ENCODE measurements around the gene CST4.
"Not testable (repeated sequence)": the region's sequence is repeated elsewhere in the genome, so short reads cannot be mapped to it uniquely, and the experiment has no call there.

The CST4 gene

GRCh38 chr20:23686046-23686750 lies 2.6 kb downstream of the CST4 start:
- no peak for DNase-seq

- not testable (repeated sequence) for DNase-seq
Measured at GRCh38 chr20:23685529-23685896, 3.3 kb downstream of the CST4 start.

DNA sequence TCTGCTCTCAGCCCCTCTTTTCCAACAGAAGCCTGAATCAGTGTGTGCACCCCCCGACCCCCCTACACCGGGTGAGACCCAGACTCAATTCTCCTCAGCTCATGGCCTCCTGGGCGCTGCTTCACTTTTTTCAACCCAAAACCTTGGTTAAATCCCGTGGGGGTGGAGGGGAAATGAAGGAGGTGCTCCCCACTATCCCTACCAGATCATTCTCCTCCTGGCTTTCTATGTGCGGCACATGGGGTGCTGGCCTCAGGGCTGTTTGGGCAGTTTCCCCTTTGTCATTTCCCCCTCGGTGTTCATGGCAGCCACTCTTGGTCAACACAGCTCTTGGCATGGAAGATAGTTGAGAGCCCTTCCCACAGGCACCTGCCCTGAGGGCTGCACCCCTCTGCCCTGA lies 4.6 kb downstream of the CST4 start:
- no peak for DNase-seq

DNA sequence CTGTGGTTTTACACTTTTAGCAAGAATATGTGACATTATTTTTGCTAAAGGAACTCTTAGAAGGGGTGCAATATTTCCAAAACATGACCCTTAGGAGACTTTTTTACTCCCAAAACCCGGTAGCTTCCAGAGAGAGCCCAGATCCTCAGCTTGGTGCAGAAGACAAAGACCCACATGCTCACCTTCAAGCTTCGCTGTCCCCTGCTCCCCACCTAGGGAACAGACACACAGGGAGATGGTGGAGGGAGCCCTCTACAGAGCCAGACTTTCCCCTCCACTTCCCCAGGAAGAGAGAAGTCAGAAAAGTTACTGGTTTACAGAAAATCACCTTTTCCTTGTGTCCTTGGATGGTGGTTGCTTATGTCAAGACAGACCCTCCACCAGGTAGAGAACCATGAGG lies 5.0 kb downstream of the CST4 start:
- no peak for DNase-seq

DNA sequence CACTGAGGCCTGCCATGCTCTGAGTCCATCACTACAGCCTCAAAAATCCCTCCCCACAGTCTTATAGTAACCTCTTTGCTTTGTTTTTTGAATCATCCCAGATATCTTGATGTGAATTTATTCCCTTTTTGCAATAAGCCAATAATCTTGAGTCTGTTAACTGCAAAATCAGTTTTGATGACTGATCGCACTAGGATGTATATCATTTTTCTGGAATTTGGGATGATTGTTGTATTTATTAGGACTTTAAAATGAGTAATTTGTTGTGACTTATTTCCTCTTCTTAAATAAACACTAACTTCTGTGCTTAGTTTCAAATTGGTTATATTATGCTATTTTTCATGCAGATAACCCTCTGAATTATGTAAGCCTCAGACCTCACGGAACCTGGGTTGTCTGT lies 5.6 kb downstream of the CST4 start:
- DNase-seq = no peak

DNA sequence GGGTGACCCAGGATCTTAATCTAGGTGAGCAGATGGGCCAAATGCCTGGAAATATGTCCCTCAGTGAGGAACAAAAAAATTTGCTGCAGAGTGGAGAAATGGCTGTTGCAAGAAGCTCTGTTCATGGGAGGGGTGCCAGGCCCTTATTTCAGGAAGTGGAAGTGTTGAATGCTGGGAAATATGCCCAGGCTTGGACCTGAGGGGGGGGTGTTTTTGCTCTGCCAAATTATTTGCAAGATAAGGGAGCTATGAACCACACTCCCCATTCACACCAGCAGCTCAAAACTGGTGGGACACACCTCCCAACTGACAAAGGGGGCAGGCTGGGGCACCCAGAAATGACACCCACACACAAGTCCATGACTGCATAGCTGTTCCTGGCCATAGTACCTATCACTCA lies 8.7 kb downstream of the CST4 start:
- DNase-seq = no peak

- no peak for DNase-seq
Measured at GRCh38 chr20:23679133-23680092, 9.4 kb downstream of the CST4 start.

DNA sequence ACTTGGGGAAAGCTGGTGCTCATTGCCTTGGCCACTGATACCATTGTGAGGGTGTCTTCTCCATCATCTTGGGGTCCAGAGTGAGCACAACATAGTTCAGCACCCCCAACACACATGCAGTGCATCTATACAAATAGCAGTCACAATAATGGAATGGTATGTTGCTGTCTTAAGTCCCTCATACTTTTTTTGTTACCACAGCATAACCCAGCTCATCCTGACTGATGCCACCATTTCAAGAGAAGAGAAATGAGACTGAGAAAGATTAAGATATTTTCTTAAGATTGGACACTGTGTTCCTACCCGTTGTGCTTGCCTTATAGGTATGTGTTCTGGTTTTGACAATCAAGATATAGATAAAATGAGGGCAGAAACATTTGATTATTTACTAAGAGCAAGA lies 15.6 kb downstream of the CST4 start:
- DNase-seq = no peak

DNA sequence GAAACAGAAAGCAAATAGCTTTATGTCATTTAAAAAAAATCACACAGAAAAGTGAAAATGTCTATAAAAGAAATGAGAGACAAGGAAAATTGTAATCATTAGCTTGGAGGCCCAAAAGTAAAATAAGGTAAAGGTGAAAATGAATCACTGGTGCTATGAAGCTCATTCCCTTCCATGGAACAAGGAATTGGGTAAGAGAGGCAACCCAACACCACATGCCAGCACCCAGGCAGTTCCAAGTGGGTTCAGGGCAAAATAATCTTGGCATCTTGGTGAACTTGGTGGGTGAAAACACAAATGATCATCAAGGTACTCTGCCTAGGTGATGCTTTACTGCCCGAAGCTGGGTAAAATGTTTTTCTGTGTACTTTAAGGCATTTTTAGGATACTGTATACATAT lies 16.7 kb downstream of the CST4 start:
- DNase-seq = no peak

- DNase-seq = no peak
Measured at GRCh38 chr20:23671479-23671878, 17.4 kb downstream of the CST4 start.

DNA sequence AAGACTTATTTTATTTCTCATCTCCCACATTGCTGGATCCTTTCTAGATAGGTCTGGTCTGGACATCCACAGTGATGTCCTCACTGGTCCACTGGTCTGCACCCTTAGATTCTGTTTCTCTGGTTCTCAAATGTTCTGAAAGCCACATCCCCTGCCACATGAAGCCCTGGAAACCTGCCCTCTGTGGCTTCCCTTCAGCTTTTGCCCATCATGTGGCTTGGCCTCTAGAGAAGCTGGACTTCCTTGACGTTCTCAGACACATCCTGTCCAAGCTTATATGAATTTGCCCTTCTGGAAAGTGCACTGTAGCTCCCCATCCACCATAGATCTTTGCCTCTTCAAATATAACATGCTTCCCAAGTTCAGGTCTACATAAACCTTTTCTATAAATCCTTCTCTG lies 18.5 kb downstream of the CST4 start:
- no peak for DNase-seq

DNA sequence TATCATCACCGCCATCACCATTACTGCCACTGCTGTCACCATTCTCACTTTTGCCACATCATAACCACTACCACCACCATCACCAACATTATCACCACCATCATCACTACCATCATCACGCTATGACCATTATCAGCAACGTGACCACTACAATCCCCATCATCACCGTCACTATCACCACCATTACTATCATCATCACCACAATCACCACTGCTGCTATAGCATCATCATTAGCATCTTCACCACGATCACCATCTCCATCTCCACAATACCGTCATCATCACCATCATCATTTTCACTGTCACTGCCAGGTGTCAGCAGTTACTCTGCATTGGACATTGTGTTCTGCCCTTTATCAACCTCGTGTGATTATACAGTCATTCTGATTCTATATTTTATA lies 19.0 kb downstream of the CST4 start:
- DNase-seq = no peak

- no peak for DNase-seq
Measured at GRCh38 chr20:23669327-23669726, 19.5 kb downstream of the CST4 start.

DNA sequence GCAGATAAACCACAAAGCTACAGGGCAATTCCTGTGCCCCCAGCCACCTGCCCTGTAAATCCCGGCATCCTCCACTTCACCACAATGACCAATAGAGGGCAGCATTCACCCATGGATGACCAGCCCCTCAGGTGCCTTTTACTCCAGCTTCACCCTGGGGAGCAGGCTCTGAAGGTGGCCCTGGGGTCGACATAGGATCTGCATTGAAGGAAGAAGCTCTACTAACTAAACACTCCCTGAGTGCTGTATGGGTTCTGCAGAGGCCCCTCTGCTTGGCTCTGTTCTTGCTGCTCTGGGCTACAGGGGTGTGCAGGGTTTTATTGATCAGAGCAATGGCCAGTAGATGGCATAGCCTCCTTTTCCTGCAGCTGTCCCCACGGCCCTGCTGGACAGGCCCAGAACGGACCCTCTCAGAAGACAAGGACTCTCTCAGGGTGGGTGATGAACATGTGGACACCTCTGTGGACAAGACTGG lies 20.3 kb downstream of the CST4 start:
- no peak for DNase-seq

- DNase-seq = no peak
Measured at GRCh38 chr20:23667666-23668065, 21.2 kb downstream of the CST4 start.

- no peak for DNase-seq
Measured at GRCh38 chr20:23666698-23667097, 22.1 kb downstream of the CST4 start.

DNA sequence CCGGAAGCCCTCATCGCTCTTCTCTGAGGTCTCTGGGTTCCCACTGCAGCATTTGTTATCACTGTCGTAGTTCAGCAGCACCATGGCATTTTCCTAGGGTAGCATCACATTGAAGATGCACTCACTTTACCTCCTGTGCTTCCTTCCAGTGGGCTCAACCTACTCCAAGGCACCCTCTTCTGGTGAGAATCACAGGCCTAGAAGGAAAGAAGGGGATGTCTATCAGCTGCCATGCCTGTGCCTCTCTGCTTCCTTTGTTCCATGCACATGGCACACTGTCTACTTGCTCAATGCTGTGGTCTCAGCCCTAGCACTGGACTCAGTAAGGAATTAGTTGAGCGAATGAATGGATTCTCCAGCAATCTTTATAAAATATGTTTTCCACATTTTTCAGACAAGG lies 22.6 kb downstream of the CST4 start:
- no peak for DNase-seq

DNA sequence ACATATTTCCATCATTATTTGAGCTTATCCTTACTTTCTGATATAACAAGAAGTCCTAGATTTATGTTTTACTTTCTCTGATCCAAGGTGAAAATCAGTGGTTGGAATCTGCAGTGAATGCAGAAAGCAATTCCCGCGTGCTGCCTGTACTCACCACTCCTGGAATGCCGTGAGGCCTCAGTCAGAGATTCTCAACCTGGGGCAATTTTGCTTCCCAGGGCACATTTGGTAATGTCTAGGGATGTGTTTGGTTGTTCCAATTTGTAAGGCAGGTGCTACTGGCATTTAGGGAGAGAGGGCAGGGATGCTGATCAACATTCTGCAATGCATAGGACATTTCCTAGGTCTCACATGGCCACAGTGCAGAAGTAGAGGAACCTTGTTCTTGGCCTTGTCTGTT lies 23.9 kb downstream of the CST4 start:
- no peak for DNase-seq

- DNase-seq = not testable (repeated sequence)
Measured at GRCh38 chr20:23664046-23664445, 24.8 kb downstream of the CST4 start.

DNA sequence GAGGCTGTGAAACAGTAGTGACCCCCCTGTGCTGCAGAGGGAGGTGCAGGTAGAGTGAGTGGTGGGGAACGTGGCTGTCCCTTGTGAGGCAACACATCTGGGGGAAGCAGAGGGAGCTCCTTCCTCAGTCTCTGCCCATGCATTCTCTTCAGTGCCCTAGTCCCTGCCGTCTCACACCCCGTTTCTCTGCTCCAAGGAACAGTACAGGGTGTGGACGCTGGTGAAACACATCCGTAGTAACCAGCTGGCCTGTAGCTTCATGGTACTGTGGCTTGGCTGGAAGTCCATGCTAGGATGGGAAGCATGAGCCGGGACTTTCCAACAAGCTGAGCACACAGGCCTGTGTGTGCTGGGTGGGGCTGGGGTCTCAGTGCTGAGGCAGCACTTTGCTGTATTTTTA lies 25.7 kb downstream of the CST4 start:
- no peak for DNase-seq

DNA sequence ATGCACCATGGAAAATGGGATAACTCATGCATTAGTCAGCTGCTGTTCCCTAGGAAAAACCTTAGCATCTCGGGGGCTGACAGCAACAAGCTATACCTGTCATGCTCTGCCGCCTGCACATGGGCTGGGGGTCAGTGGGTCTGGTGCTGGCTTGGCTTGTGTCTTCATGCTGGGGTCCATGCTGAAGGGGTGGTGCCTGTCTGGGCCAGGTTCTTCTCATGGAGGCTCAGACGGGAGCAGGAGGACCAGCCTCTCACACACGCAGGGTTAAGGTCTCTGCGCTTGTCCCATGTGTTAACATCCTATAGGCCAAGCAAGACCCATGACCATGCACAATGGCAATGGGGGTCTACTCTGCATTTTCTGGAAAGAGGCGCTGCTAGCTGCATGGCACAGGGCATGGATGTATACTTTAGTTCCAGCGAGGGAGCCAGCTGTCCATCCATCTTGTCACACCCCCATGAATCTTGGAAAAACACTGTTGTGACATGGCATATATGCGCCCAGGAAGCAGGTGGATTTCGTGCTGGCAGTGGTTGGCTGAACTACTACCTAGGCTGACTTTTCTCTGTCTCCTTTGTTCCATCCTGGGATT lies 26.5 kb downstream of the CST4 start:
- no peak for DNase-seq

- no peak for DNase-seq
Measured at GRCh38 chr20:23661002-23661429, 27.8 kb downstream of the CST4 start.

DNA sequence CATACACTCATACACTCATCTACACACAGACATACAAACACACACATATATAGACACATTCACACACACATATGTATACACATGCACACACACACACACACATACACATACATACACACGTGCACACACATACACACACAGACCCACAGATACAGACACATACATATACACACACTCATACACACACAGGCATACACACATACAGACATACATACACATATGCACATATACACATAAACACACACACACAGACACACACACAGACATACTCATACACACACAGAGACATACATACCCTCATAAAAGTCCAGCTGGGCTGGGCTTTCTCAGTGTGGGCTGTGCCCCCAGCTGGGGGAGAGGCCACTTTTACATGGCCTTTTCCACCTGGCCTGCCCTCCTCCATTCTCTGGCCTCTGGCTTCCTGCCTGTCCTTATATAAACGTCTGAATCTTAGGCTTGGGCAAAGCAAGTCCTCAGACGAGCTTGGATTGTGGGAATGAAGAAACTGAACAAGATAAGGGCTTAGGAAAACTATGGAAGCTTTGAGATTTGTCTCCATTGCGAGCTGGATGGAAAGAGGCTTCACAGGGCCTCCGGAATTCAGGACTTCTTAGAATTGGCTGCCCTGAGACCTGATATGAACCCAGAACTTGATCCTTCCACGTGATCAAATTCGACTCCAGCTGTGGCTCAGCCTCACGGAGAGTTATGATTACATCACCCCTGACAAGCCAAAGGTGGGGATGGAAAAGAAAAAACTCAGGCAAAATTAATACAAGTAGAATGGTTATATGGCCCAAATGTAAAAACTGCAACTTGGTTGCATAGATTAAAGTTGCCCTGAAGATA lies 28.6 kb downstream of the CST4 start:
- no peak for DNase-seq
